Inferior parietal cortex (tissue), 1 donor: ENCODE data around the gene CBLC.

Source experiments
- DNase-seq: peaks from one replicate; pipeline ENCODE4 v3.0.0-alpha.2; 2016; ENCODE audit errors: extremely low spot score

CBLC gene

DNA sequence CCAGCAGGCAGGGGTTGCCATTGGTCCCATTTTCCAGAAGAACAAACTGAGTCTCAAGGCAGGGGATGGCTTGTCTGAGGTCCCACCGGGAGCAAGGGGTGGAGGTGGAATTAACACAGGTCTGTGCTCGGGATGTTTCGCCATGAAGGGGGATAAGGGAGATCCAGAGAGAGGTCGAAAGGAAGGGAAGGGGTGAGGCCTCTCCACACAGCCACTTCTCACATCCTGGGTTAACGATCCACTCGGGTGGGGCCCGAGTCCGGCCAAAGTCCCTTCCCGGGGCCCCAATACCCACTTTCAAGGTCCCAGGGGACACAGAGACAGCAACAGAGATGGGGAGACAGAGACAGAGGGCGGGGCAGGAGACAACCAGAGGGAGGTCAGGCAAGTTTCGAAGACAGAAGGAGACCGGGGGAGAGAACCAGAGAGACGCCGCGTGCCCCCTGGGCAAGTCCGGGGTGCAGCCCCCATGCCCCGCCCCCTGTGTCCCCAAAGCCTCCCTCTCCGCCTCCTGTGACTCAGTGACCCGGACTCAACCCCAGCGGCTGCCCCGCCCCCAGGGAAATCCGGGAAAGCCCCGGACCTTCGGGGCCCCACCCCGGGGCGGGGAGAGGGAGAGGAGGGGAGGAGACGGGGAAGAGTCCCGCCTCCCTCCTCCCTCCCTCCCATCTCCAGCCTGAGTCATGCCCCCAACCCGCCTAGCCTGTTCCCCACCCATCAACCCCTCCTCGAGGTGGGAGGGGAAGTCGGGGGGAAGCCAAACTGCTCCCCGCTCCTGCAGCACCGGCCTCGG lies 30.5 kb upstream of the CBLC start:
- DNase-seq = no peak

DNA sequence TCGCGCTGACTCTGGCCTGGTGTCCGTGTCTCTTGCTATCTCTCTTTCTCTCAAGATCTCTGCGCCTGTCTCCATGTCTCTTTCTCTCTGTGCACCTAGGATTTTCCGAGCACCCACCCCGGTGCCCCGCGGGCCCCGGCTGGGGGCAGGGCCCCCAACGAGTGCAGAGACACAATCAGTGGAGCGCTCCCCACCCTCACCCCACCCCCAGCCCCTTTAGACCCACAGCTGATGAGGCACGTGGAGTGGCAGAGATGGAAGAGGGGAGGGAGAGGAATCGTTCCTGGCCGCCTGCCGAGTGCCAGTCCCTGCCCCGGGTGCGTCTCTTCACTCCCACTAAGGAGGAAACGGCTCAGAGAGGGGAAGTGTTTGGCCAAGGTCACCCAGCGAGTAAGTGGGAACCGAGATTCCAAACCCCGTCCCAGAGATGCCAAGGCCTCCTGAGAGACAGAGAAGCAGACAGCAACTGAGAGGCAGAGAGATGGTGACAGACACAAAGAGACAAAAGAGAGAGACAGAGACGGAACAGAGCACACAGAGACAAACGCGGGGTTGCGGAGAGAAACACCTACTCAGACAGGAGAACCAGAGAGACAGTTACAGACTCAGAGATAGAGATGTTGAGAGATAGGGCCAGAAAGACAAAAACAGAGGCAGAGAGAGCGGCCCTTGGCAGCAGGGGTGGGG lies 29.8 kb upstream of the CBLC start:
- DNase-seq = no peak

DNA sequence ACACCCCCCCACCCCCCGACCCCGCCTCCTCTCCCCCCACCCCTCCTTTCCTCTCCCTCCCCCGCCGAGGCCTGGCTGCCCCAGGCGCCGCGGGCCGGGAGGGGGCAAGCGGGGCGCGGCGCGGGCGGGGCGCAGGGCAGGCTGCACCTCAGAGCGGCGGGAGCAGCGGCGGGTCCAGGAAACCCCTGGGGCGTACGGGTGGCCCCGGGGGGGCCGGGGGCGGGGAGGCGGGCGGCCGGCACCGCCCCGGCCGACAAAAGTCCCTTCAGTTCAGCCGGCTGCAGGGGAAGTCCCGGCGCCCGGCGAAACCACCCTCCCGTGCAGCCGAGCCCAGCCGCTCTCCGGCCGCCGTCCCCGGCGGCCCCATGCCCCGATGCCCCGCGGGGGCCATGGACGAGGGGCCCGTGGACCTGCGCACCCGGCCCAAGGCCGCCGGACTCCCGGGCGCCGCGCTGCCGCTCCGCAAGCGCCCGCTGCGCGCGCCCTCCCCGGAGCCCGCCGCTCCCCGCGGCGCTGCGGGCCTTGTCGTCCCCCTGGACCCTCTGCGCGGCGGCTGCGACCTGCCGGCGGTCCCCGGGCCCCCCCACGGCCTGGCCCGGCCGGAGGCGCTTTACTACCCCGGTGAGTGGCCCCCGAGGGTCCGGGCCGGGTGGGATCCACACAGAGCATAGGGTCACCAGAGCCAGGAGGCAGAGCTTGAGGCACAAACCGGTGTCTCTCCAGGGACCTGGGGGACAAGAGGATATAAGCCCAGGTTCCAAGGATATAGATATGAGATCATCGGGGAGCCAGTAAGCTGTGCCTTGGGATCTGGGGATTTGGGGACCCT lies 29.1 kb upstream of the CBLC start, which contains the start of gene BCL3:
Gene BCL3, plus strand, starts transcription at position 283 of the 829 bp plus-strand sequence. Its CDS starts 83 bp downstream, at position 366.
- DNase-seq = no peak

DNA sequence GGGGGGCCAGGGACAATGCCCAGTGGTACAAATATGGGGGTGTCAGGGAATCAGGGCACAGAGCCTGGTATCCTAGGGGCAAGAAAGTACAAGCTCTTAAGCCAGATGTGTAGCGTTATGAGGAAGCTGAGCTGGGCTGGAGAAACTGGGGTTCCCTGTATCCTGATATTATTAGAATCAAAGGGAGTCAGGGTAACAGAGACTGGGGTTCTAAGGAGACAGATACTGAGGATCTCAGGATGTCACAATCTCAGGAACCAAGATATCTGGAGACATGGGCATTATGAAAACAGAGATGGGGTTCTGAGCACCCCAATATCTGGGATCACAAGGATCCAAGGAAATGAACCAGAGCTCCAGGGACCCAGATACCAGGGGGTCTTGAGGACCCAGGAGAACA lies 28.4 kb upstream of the CBLC start:
- DNase-seq = no peak

DNA sequence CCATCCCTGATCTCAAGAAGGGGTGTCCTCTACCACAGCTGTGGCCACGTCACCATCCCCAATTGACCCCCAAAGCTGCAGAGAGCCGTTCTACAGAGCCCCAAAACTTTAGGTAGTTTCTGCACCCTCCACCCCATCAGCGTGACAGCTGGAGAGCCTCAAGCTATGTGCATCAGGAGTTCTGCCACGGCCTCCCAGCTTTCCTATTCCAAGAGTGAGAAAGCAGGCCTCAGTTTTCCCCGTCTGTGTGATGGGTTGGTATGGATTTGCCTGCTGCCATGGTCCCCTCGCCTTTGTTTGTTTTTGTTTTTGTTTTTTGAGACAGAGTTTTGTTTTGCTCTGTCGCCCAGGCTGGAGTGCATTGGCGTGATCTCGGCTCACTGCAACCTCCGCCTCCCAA lies 27.7 kb upstream of the CBLC start:
- DNase-seq = no peak

DNA sequence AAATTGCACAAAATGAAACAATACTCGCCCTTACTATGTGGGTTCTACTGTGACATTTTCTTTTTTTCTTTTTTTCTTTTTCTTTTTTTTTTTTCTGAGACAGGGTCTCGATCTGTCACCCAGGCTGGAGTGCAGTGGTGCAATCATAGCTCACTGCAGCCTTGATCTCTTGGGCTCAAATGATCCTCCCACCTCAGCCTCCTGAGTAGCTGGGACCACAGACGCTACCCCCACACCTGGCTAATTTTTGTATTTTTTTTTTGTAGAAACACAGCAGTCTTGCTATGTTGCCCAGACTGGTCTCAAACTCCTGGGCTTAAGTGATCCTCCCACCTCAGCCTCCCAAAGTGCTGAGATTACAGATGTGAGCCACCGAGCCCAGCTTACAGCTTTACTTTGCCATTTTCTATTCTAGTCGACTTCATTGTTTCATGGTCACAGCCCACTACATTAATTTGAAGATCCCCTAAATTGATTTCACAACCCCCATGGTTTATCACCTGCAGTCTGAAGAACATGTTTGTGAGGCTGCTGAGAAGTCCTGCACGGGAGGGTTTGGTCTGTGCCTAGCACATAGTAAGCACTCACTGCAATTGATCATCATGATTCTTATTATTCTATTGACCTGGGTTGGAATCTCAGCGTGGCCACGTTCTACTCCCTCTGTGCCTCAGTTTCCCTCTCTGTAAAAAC lies 25.4 kb upstream of the CBLC start:
- DNase-seq = no peak

DNA sequence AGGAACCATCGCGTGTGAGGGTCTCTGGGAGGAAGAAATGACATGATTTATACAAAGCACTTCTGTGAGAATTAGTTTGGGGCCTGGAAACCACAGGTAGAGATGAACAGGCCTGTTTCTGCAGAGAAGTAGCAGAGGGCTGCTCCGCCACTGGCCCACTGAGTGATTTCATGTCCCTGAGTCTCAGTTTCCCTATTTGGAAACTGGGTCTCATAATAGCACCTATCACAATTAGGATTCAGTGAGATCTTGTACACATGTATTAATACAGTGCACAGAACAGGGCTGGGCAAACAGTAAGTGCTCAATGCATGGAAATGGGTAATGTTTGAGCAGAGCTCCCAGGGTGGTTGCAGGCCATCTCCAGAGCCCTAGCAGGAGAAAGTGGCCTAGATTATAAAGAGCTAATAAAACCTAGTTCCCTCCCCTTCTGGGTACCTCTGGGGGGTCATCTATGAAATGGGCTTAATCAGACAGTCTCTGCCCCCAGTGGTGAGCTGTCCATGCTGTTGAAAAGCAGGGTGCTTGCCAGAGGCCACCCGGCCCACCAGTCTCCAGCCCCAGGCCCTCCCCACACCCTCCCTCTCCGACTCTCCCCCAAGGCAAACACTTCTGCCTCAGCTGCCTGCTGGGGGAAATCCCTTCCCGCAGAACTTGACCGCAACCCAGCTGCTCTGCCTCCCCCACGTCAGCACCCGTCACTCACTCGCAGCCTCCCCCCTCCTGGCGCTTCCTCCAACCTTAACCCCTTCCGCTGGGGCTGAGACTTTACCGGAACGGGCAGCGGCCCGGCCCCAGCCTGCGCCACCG lies 24.7 kb upstream of the CBLC start:
- no peak for DNase-seq

DNA sequence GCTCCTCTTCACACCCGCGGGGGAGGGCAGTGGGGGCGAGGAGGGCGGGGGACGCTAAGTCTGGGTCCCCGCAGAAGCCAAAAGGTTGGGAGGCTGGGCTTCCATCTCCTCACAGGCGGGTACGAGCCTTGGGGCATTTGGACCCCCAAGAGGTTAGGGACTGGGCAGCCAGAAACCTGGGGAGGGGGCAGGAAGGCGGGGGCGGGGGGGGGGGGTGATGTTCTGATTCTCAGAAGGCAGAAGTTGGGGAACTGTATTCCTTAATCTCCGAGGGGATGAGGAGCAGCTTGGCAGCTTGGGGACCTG lies 24.1 kb upstream of the CBLC start:
- no peak for DNase-seq

DNA sequence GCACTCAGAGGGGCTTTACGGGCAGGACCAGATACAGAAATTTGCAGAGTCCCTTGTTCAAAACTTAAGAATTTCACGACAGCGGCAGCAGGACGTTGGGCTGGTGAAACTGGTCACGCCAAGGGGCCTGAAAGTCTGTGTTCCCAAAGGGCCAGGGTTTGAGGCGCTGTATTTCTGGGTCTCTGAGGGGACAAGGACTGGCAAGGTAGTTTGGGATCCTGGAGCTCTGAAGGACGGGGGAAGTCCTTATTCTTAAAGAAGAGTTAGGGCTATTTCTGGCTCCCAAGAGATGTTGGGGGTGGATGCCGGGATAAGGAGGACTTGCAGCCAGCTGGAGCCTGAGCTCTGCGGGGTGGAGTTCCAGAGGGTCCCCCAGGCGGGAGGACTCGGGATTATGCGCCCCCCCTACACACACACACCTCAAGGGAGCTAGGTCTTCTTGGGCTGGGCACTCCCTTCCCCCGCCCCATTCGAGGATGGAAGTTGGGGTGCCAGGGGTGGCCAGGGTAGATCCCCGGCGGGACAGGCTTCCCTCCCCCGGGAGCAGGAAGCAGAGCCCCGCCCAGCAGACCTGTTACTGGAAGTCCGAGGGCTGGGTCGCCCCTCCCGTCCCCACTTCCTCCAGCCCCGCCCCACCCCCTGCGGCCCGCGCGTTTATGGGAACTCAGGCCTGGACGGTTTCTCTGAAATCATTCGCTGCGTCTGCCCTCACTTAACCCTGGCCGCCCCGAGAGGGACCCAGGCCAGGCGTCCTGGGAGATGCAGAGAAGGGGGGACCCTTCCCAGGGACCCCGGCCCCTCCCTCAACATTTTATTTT lies 23.5 kb upstream of the CBLC start:
- DNase-seq = no peak

DNA sequence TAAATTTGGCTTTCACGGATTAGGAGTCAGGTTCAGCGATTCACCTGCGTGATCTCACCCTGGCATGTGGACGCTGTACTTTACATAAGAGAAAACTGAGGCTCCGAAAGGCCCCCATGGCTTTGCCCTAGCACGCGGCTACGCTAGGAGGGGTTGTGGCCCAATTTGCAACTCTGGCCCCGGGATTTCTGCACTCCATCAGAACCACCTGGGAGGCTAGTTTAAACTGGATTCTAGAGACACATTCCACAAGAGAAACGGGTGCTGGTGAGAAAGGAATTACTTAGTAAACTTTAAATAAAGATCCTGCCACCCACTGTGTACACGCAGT lies 23.0 kb upstream of the CBLC start:
- no peak for DNase-seq

DNA sequence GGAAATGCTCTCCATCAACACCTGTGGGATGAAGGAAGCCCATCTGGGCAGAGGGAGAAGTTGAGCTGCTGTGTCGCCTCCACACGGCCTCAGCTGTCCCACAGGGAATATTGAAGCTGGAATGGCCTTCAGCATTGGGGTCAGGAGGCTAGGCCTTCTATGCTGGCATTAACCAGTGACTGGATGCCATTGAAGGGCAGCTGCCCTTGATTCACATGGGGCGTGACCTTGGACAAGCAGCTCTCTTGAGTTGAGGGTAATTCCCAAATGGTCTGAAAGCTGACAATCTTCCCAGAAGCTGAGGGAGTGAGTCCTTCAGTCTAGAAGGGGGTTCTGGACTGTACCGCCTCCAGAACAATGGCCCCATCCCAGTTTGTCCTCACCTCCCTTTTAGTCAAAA lies 22.5 kb upstream of the CBLC start:
- no peak for DNase-seq

DNA sequence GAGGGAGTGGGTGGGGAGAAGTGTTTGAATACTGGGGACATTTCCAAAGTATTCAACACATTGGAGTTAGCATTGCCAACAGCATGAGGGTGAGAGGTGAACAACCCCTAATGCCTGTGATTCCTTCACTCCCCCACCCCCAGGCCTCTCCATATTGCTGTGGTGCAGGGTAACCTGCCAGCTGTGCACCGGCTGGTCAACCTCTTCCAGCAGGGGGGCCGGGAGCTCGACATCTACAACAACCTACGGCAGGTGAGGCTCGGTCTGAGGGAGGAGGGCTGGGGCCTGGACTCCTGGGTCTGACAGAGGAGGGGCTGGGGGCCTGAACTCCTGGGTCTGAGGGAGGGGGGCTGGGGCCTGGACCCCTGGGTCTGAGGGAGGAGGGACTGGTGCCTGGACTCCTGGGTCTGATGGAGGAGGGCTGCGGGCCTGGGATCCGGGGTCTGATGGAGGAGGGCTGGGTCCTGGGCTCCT lies 21.6 kb upstream of the CBLC start:
- DNase-seq = no peak

DNA sequence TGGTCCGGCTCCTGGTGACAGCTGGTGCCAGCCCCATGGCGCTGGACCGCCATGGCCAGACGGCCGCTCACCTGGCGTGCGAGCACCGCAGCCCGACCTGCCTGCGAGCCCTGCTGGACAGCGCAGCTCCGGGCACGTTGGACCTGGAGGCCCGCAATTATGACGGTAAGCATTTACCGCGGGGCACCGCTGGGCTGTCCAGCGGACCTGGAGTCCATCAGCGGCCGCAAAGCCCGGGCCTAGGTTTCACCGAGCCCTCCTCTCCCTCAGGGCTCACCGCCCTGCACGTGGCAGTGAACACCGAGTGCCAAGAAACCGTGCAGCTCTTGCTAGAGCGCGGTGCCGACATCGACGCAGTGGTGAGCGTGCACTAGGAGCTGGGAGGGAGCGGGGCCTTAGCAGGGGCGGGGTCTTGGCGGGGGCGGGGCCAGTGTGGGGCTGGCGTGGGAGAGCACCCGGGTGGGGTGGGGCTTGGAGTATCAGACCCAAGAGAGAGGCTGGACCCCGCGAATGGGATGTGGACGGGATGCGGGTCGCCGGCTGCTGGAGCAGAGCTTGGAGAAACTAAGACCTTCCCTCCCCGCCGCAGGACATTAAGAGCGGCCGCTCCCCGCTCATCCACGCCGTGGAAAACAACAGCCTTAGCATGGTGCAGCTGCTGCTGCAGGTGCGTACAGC lies 20.5 kb upstream of the CBLC start:
- DNase-seq = no peak

DNA sequence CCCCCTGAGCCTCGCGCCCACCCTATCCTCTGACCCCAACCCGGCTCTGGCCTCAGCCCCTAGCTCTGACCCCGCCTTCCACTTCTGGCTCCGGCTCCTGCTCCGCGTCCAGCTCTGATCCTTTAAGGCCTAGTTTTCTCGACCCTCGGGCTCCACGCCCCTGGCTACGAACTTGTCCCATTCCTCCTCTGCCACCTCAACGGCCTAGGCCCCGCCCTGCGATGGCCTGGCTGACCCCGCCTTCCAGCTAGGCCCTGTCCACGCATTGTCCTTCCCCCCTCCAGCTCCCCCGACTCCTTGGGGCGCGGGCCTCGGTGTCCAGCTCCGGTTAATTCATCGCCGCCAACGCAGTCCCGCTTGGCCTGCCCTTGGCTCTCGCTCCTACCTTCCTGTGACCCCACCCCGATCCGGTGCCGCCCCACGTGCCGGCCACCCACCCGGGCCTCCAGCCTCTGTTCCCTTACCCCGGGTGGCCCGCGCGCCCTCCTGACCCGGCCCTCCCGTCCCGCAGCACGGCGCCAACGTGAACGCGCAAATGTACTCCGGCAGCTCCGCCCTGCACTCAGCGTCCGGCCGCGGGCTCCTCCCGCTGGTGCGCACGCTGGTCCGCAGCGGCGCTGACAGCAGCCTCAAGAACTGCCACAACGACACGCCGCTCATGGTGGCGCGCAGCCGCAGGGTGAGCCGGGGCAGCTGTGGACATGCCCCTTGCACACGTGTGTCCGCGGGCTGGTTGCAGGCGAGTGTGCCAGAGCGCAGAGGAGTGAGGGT lies 19.8 kb upstream of the CBLC start:
- DNase-seq = no peak

DNA sequence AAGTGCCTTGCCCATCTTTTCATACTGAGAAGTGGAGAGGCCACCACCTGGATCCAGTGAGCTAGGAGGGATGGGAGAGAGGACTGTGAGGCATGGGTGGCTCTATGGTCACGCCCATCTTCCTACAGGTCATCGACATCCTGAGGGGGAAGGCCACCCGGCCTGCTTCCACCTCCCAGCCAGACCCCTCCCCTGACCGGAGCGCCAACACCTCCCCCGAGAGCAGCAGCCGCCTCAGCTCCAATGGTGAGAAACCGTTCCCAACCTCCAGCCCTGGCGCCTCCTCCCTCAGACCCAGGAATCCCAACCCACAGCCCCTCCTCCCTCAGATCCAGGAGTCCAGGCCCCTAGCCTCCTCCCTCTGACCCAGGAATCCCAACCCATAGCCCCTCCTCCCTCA lies 19.1 kb upstream of the CBLC start:
- DNase-seq = no peak

DNA sequence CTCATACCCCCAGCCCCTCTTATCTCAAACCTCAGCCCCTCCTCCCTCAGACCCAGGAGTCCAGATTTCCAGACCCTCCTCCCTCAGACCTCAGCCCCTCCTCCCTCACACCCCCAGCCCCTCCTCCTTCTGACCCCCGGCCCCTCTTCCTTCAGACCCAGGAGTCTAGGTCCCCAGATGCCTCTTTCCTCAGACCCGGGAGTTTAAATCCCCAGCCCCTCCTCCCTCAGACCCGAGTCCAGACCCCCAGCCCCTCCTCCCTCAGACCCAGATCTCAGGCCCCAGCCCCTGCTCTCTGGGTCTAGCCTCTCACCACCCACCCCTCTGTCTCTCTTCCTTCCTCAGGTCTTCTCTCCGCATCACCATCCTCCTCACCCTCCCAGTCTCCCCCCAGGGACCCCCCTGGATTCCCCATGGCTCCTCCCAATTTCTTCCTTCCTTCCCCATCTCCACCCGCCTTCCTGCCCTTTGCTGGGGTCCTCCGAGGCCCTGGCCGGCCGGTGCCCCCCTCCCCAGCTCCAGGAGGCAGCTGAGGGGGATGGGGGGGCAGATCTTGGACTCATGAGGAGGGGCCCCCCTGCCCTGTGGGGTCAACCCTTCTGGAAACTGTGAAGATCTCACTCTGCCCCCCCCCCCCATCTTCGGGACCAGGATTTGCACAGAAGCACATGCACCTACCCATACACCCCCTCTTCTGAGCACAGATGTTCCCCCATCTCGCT lies 18.4 kb upstream of the CBLC start:
- DNase-seq = no peak

DNA sequence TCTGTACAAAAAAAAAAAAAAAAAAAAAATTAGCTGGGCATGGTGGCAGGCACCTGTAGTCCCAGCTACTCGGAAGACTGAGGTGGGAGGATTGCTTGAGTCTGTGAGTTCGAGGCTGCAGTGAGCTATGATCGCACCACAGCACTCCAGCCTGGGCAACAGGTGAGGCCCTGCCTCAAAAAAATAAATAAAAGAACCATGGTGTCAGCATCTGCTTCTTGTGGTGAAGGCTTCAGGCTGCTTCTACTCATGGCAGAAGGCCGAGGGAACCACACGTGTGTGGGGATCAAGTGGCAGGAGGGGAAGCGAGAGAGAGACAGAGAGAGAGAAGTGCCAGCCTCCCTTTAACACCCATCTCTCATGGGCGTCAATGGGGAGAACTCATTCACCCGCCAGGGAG lies 15.7 kb upstream of the CBLC start:
- DNase-seq = no peak
